Smooth muscle cell of the brain vasculature (primary cell): Measurements from ENCODE around the gene PIK3CA.
"Not testable (repeated sequence)": the region's sequence is repeated elsewhere in the genome, so short reads cannot be mapped to it uniquely, and the experiment has no call there.

Experiments
- DNase-seq: peaks from one replicate; pipeline ENCODE4 v3.0.0-alpha.2; 2012; ENCODE audit warnings: low read depth, low spot score

PIK3CA gene

DNA sequence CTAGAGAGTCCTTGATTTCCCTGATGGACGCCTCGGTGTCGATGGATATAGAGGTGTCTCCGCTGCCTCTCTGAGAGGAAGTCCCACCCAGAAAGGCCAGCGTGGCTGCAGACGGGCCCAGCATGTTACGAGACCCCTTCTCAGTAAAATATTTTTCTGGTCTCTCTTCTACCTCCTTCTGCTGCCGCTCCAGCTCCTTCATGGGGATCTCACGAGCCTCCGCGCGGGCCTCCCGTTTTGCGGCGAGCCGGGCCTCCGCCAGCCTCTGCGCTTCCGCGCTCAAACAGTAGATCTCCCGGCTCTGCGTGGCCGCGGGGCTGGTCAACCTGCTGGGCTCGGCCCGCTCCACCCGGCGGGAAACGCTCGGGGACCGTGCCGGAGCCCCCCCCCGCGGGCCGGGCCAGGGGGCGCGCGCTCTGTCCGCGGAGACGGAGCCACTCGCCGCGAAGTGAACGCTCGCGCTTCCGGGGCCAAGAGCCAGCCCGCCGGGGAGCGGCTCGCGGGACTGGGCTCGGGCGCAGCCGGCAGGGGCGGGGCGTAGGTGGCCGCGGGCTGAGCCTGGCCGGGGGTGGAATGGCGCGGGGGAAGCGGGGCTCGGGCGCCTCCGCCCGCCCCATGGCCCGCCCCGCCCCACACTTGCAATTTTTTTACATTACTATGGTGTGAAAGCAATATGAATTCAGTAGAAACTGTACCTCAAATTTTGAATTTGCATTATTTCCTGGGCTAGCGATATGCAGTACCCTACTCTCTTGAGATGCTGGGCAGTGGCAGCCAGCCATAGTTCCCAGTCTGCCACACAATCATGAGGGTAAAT, 113.0 kb downstream of the PIK3CA start:
- no peak for DNase-seq

DNA sequence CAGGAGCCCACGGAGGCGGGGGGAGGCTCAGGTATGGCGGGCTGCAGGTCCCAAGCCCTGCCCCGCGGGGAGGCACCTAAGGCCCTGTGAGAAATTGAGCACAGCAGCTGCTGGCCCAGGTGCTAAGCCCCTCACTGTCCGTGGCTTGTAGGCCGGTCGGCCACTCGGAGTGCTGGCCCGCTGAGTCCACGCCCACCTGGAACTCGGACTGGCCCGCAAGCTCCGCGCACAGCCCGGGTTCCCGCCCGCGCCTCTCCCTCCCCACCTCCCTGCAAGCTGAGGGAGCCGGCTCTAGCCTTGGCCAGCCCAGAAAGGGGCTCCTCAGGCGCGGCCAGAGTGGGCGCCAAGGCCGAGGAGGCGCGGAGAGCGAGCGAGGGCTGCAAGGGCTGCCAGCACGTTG, 115.0 kb downstream of the PIK3CA start:
- DNase-seq = no peak

GRCh38 chr3:179264449-179264848, 116.3 kb downstream of the PIK3CA start:
- no peak for DNase-seq

DNA sequence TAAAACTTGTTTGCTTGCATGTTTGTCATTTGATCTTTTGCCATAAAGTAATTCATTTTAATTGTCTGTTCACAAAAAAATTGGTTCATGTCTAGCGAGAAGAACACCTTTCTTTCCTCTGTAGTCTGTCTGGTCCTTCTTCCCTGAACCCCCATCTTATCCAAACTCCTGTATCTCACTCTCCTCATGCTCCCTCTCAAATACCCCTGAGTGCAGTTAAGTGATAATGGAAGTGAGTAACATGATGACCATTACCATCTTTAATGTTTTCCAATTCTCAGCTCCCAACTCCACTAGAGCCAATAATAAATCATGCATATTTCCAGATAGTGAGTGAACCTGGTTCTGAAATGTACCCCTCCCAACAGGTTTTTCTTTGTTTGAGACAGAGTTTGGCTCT, 116.9 kb downstream of the PIK3CA start:
- no peak for DNase-seq

- DNase-seq = no peak
Measured at GRCh38 chr3:179265875-179266274, 117.7 kb downstream of the PIK3CA start.

GRCh38 chr3:179266701-179267211, 118.6 kb downstream of the PIK3CA start:
- DNase-seq = no peak

- no peak for DNase-seq
Measured at GRCh38 chr3:179268400-179269051, 120.4 kb downstream of the PIK3CA start.

DNA sequence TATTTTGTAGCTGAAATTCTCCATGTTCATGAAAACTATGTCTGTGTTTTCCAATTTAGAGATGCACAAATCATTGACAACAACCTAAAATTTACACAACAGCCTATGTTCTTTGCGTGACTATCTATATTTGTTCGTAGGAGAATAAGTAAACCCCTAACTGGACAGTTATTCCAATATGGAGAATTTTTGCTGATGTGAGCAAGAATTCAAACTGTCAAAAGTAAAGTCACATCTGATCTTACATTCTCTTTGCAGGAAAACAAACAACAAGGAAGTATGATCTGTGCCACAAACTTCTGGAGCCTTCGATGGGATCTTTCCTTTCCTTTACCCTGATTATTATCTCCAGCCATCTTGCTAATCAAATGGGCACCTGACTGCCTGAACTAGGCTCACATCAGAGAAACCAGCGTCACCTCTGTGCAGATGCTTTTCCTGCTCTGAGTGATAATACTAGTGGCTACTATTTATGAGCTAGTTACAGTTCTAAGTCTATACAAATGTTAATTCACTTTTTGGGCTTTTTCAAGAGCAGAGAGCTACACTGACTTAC, 121.1 kb downstream of the PIK3CA start:
- DNase-seq = no peak

- DNase-seq = no peak
Measured at GRCh38 chr3:179272385-179272784, 124.2 kb downstream of the PIK3CA start.

DNA sequence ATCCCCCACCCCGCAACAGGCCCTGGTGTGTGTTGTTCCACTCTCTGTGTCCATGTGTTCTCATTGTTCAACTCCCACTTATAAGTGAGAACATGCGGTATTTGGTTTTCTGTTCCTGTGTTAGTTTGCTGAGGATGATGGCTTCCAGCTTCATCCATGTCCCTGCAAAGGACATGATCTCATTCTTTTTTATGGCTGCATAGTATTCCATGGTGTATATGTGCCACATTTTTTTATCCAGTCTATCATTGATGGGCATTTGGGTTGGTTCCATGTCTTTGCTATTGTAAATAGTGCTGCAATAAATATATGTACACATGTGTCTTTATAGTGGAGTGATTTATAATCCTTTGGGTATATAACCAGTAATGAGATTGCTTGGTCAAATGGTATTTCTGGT, 126.3 kb downstream of the PIK3CA start:
- not testable (repeated sequence) for DNase-seq

- DNase-seq = no peak
Measured at GRCh38 chr3:179276001-179276400, 127.8 kb downstream of the PIK3CA start.

GRCh38 chr3:179276743-179277142, 128.6 kb downstream of the PIK3CA start:
- DNase-seq = no peak

- no peak for DNase-seq
Measured at GRCh38 chr3:179278151-179278550, 130.0 kb downstream of the PIK3CA start.

GRCh38 chr3:179278932-179279693, 131.0 kb downstream of the PIK3CA start:
- no peak for DNase-seq

DNA sequence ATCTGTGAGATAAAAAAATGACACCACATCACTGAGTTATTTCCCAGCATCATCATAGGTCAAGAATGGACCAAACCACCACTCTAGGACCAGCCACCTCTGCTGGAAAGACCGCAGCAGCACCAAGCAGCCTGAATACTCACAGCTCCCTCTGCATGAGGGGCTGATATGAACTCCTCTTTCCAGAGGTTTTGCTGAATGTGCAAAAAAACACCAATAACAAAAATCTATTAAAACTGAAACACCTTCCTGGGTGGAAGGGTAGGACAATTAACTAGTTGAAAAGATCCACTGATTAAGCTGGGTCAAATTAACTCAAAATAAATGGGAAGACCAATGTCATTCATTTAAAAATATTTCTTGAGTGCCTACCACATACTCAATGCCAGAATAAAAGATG, 131.7 kb downstream of the PIK3CA start:
- no peak for DNase-seq

DNA sequence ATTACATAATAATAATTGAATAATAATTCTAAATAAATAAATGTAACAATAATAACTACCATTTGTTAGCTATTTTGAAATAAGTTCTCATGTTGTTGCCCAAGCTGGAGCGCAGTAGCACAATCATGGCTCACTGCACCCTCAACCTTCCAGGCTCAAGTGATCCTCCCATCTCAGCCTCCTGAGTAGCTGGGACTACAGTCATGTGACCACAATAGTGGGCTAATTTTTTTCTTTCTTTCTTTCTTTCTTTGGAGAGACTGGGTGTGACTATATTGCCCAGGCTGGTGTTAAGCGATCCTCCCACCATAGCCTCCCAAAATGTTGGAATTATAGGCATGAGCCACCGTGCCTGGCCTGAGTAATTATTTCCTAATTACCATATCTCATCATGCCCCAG, 133.7 kb downstream of the PIK3CA start:
- no peak for DNase-seq

DNA sequence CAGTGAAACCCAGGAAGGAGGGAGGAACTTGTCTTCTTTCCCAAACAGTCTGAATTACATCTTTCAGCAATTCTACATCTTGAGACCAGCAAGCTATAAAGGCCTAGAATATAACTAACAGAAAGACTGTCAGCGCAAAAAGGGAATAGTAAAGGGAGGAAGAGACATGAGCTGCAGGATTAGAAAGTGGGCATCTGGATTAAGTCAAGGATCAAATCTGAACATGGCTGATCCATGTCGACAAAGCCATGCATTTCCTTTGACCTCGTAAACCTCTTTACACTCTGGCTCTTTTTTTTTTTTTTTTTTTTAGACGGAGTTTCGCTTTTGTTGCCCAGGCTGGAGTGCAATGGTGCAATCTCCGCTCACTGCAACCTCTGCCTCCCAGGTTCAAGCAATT, 138.2 kb downstream of the PIK3CA start:
- DNase-seq = no peak

- no peak for DNase-seq
Measured at GRCh38 chr3:179288845-179289244, 140.7 kb downstream of the PIK3CA start.

- no peak for DNase-seq
Measured at GRCh38 chr3:179289295-179289694, 141.1 kb downstream of the PIK3CA start.
